ENCODE data around the gene GSTT2B.
A peak's percentile ranks its signal among the peaks of the same experiment; 100 is the strongest.
"Not testable (repeated sequence)": the region's sequence is repeated elsewhere in the genome, so short reads cannot be mapped to it uniquely, and the experiment has no call there.

Gene GSTT2B, protein sequence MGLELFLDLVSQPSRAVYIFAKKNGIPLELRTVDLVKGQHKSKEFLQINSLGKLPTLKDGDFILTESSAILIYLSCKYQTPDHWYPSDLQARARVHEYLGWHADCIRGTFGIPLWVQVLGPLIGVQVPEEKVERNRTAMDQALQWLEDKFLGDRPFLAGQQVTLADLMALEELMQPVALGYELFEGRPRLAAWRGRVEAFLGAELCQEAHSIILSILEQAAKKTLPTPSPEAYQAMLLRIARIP

DNA sequence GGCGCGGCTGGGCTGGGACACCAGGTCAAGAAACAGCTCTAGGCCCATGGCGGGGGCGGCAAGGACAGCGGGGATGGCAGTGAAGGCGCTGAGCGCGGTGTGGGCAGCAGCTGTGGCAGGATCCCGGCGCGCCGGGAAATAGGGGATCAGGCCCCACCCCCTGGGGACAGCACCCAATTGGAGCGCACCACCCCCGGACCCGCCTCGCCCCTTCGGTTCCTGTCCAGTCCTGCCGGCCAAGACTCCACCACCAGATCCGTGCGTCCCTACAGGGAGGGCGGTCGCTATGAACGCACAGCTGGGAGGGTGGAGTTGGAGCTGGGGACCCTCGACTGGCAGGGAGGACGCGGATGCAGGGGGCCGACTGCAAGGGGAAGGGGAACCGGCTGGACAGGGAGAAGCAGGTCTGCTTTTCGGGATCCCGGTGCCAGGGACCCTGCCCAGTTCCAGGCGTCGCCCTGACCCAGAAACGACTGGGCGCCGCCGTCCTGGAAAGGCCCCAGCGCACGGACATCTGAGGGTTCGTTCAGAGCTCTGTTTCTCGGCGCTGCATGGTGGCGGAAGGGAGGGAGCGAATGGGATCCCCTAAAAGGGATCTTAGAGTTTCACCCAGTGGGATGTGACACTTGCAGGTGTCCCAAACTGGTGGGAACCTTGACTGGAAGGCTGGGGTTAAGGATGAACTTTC is at the start of gene GSTT2B:
TSS of gene GSTT2B (minus strand) at position 112 of the 688 bp plus-strand sequence. CDS start at position 48, 64 bp downstream.
- H3K27ac ChIP-seq; H3K36me3 ChIP-seq (replicated peaks); DNase-seq; in situ Hi-C loops (cut with HindIII; ENCODE audit: low pct_ligation_motif_present, low sequenced_read_pairs); H3K27me3 ChIP-seq (replicated peaks): not testable (repeated sequence)
- H3K4me3 ChIP-seq (ENCODE audit: low read depth, low read length): peak within 1 kb of the TSS; percentile 27

DNA sequence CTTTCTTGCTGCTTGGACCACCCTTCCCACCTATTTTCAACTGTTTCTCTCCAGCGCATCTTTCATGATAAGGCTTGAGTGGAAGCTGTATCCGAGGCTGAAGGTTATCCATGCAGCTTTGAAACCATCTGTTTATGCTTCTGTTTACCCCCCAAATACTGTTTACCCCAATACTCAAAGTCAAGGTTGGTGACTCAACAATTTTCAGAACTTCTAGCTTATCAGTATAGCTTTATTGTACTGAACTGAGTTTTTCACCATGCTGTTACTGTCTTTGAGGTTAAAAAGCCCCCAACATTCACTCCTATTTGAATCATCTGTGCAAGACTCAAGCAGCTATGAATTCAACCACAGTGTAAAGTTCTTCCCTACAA is 49.0 kb upstream of the GSTT2B start:
- in situ Hi-C loops (cut with HindIII; ENCODE audit: low pct_ligation_motif_present, low sequenced_read_pairs): no loop called here
- Histone ChIP-seq H3K4me3 (ENCODE audit: low read depth, low read length) (no peak overlapping the region), H3K27me3 (replicated peaks) (no peaks in the 10 kb centered on the region), H3K36me3 (replicated peaks) (no peaks in the 10 kb centered on the region), H3K27ac (no peak overlapping the region)
- TF ChIP-seq, protein P1, sequence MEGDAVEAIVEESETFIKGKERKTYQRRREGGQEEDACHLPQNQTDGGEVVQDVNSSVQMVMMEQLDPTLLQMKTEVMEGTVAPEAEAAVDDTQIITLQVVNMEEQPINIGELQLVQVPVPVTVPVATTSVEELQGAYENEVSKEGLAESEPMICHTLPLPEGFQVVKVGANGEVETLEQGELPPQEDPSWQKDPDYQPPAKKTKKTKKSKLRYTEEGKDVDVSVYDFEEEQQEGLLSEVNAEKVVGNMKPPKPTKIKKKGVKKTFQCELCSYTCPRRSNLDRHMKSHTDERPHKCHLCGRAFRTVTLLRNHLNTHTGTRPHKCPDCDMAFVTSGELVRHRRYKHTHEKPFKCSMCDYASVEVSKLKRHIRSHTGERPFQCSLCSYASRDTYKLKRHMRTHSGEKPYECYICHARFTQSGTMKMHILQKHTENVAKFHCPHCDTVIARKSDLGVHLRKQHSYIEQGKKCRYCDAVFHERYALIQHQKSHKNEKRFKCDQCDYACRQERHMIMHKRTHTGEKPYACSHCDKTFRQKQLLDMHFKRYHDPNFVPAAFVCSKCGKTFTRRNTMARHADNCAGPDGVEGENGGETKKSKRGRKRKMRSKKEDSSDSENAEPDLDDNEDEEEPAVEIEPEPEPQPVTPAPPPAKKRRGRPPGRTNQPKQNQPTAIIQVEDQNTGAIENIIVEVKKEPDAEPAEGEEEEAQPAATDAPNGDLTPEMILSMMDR (IDR thresholded peaks at IDR 0.05; ENCODE audit: low read depth, low read length, missing control alignments): no peak
- no peak for DNase-seq

DNA sequence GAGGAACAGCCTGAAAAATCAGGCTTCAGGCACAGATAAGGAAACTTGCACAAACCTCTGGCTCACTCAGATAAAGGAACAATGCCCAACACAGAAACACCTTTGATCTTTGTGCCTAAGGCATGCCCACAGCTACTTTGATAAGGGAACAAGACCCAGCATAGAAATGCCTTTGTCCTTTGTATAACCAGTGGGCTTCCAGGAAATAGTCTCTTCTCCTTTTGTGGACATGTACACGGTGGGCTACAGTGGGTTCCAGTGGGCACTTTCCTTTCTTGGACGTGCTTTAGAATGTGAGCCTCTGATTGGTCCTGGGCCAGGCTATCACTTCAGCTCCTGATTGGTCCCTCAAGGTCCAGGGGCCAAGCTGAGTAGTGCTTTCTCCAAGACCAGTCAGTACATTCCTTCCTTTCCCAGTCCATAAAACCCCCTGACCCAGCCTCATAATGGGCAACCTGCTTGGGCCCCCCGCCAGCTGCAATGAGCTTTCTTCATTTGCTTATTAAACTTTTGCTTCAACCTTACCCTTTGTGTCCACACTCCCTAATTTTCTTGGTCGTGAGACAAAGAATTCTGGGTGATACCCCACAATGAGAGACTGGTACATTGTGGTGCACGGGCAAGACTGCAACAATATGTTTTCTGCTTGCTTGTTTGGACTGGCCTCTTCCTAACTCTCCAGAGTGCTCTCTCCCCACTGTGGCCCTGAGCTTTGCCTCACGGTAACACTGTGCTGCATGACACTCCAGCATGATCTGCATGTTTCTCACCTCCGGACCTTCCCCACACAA is 48.4 kb upstream of the GSTT2B start:
- DNase-seq: no peak
- TF ChIP-seq, protein P1 (IDR thresholded peaks at IDR 0.05; ENCODE audit: low read depth, low read length, missing control alignments): no peak
- Histone ChIP-seq H3K27me3 (replicated peaks) (no peaks in the 10 kb centered on the region), H3K27ac (no peak overlapping the region), H3K36me3 (replicated peaks) (no peaks in the 10 kb centered on the region), H3K4me3 (ENCODE audit: low read depth, low read length) (no peak overlapping the region)
- in situ Hi-C loops (cut with HindIII; ENCODE audit: low pct_ligation_motif_present, low sequenced_read_pairs): loop anchor here (5.0 kb wide), 1 partner anchor 48 kb away; no protein-coding TSS in a partner anchor

DNA sequence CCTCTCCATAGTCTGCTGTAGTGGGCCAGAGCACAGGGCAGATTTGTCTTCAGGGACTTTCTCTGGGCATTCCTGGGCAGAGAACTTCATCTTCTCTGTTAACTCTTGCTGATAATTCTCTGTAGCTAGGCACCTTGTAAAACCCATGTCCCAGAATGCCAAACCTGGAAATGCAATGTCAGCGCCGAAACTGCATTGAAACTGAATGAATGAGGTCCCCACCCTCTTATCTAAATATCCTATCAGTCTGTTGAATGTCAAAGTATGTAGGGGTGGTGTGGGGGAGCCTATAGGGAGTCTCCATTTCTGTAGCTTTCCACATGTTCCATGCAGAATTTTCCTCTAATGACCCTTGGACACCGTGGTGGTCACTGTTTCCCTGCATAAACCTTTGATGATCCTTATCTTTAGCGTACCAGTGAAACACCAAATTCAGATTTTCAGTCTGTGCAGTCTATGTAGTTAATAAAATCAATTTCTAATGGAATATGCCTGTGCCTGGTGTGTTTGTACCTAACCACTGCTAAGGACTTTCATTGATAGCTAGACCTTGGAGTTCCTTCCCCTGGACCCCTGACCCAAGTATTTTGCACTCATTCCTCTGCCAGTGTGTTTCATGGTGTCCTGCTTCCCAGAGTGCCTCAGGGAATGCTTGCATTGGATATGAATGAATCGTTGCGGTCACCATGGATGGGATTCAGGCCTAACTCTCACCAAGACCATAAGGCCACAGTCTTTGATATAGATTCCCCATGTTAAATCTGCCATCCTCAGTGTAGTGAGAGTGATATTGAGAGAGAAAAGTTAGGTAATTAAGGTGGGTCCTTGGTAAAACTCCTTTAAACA is 47.6 kb upstream of the GSTT2B start:
- no peak overlapping the region for H3K4me3 ChIP-seq (ENCODE audit: low read depth, low read length)
- in situ Hi-C loops (cut with HindIII; ENCODE audit: low pct_ligation_motif_present, low sequenced_read_pairs): loop anchor here (5.0 kb wide), 1 partner anchor 49 kb away; no protein-coding TSS in a partner anchor
- H3K27ac ChIP-seq: no peak overlapping the region
- DNase-seq: no peak
- TF ChIP-seq, protein P1 (IDR thresholded peaks at IDR 0.05; ENCODE audit: low read depth, low read length, missing control alignments): no peak
- no peaks in the 10 kb centered on the region for H3K36me3 ChIP-seq (replicated peaks)
- no peaks in the 10 kb centered on the region for H3K27me3 ChIP-seq (replicated peaks)

DNA sequence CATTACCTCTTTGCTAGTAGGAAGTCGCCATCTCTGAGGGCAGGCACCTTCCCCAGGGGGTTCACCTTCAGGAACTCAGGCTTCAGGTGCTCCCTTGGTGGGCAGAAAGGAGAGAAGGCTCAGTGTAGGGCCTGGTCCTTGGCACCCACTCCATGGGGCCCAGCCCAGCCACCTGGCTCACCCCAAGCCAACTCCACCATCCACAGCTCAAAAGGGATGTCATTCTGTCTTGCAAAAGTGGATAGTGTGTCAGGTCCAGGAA is 47.0 kb upstream of the GSTT2B start:
- no peak for DNase-seq
- no peak overlapping the region for H3K4me3 ChIP-seq (ENCODE audit: low read depth, low read length)
- no peak overlapping the region for H3K27ac ChIP-seq
- no peaks in the 10 kb centered on the region for H3K36me3 ChIP-seq (replicated peaks)
- TF ChIP-seq, protein P1 (IDR thresholded peaks at IDR 0.05; ENCODE audit: low read depth, low read length, missing control alignments): no peak
- in situ Hi-C loops (cut with HindIII; ENCODE audit: low pct_ligation_motif_present, low sequenced_read_pairs): loop anchor here (5.0 kb wide), 1 partner anchor 49 kb away; no protein-coding TSS in a partner anchor
- H3K27me3 ChIP-seq (replicated peaks): no peaks in the 10 kb centered on the region
